SJCRH30 (cell line): ENCODE data around the gene KCNJ6. TPM values are rescaled to one million over a fixed set of nuclear protein-coding genes. Genes with fewer than 3 reads are reported as not detected.

Source experiments
- DNase-seq, 2 experiments: peaks; one replicate each; pipeline ENCODE4 v3.0.0-alpha.2; 2015 to 2020
- H3K27ac ChIP-seq: fragments of 250-450 bp; sonication (Bioruptor Pico); 2 replicates; pipeline ENCODE4 v1.5.1; 2020; ENCODE audit warnings: mild to moderate bottlenecking, moderate library complexity
- H3K27me3 ChIP-seq: fragments of 250-450 bp; sonication (Bioruptor Pico); 2 replicates; pipeline ENCODE4 v1.5.1; 2020; ENCODE audit warnings: mild to moderate bottlenecking, moderate library complexity
- H3K36me3 ChIP-seq: fragments of 250-450 bp; sonication (Bioruptor Pico); 2 replicates; pipeline ENCODE4 v1.5.1; 2020; ENCODE audit warnings: mild to moderate bottlenecking, moderate library complexity
- H3K4me1 ChIP-seq: fragments of 250-450 bp; sonication (Bioruptor Pico); 2 replicates; pipeline ENCODE4 v1.5.1; 2020; ENCODE audit warnings: mild to moderate bottlenecking, moderate library complexity
- H3K4me3 ChIP-seq: fragments of 250-450 bp; sonication (Bioruptor Pico); 2 replicates; pipeline ENCODE4 v1.5.1; 2020; ENCODE audit warnings: mild to moderate bottlenecking, moderate library complexity
- H3K9me3 ChIP-seq: fragments of 250-450 bp; sonication (Bioruptor Pico); replicated peaks from 2 replicates; pipeline ENCODE4 v1.5.1; 2020; ENCODE audit warnings: mild to moderate bottlenecking, moderate library complexity
- total RNA-seq: library from RNA; depleted of rRNA; stranded (reverse); fragments of >200 nt; shearing (Covaris generic); gene quantifications from 2 replicates; pipeline ENCODE4 v1.2.3, GENCODE V29; 2014

Gene KCNJ6
- total RNA-seq, 1 experiment from 2014 or later: not detected

DNA sequence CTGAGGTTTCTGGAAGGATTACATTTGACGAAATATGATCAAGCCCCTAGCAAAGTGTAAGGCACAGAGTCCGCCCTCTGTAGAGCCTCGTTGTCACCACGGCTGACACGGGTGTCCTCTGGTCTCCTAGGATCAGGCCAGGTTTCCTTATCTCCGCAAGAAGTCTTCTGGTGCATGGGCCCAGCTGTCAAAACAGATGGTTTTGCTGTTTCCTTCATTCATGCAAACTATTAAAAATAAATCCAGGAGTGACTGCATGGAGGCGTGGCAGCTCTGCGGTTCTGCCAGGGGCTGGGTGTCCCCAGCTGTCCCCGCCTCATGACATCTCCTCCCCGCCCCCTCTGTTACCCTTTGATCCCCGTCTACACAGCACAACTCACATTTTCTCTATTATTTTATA lies 340.7 kb downstream of the KCNJ6 start:
- H3K27ac ChIP-seq: no peak overlapping the region

GRCh38 chr21:37574751-37575150 lies 341.5 kb downstream of the KCNJ6 start:
- Histone ChIP-seq H3K27ac (no peak overlapping the region), H3K27me3 (no peaks in the 10 kb centered on the region), H3K36me3 (no peaks in the 10 kb centered on the region), H3K4me1 (peaks cover 6% of the 10 kb centered on the region), H3K4me3 (no peak overlapping the region), H3K9me3 (peaks cover 20% of the 10 kb centered on the region)
- DNase-seq: no peak

More for the DNA sequence above, 340.7 kb downstream of the KCNJ6 start:
- Histone ChIP-seq H3K36me3 (no peaks in the 10 kb centered on the region), H3K27me3 (no peaks in the 10 kb centered on the region), H3K4me3 (peak overlapping the region; percentile 11; the same call in 1 of the 2 replicates), H3K9me3 (peaks cover 21% of the 10 kb centered on the region), H3K4me1 (peaks cover 15% of the 10 kb centered on the region)
- DNase-seq: peak; percentile 13 to 29

DNA sequence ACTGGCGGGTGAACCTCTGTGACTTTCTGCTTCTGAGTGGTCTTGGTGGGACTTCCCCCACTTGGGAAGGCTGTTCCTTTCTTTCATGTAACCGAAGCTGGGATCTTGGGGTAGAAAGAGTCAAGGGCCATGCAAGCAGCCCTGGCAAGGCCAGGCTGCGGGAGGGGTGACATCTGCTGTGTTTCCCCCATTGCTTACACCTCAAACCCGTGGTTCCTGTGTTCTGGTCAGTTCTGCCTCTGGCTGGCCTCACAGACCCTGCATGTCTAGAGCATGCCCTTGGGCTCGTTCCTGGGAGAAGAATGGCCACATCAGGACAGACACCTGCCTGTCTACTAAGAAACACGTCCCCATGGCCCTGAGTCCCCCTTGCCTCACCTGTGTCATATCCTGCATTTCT lies 341.9 kb downstream of the KCNJ6 start:
- no peaks in the 10 kb centered on the region for H3K27me3 ChIP-seq
- no peak overlapping the region for H3K4me3 ChIP-seq
- H3K27ac ChIP-seq: no peak overlapping the region
- H3K36me3 ChIP-seq: no peaks in the 10 kb centered on the region
- DNase-seq: no peak
- H3K9me3 ChIP-seq: peaks cover 16% of the 10 kb centered on the region
- H3K4me1 ChIP-seq: peaks cover 6% of the 10 kb centered on the region

GRCh38 chr21:37571442-37571841 lies 344.8 kb downstream of the KCNJ6 start:
- Histone ChIP-seq H3K4me1 (peaks cover 6% of the 10 kb centered on the region; the same call in 1 of the 2 replicates), H3K27me3 (no peaks in the 10 kb centered on the region), H3K4me3 (no peak overlapping the region), H3K27ac (no peak overlapping the region), H3K9me3 (peaks cover 4% of the 10 kb centered on the region; the same call in 1 of the 2 replicates), H3K36me3 (no peaks in the 10 kb centered on the region)
- no peak for DNase-seq

- Histone ChIP-seq H3K27me3 (no peaks in the 10 kb centered on the region), H3K27ac (no peak overlapping the region), H3K36me3 (no peaks in the 10 kb centered on the region), H3K4me1 (no peaks in the 10 kb centered on the region), H3K4me3 (no peak overlapping the region), H3K9me3 (no peaks in the 10 kb centered on the region)
- no peak for DNase-seq
These were observed 347.3 kb downstream of the KCNJ6 start for GRCh38 chr21:37568916-37569315.

DNA sequence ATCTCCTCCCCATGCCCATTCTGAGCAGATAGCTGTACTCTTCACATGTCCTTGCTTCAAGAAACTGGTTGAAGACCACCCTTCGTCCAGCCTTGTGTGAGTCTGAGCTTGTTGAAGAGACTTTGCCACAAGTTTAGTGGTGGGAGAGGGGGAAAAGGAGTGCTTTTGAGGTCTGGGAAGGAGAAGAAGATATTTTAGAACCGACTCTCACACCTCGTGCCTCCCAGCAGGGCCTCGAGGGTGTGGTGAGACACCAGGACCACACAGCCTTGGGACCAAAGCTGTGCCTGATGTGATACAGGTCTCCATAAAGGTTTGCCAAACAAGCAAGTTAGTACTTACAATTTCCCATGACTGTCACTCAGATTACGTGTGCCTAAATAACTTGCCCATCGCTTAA lies 347.8 kb downstream of the KCNJ6 start:
- Histone ChIP-seq H3K9me3 (no peaks in the 10 kb centered on the region), H3K36me3 (no peaks in the 10 kb centered on the region), H3K27me3 (no peaks in the 10 kb centered on the region), H3K27ac (no peak overlapping the region), H3K4me1 (no peaks in the 10 kb centered on the region), H3K4me3 (no peak overlapping the region)
- no peak for DNase-seq

GRCh38 chr21:37566790-37567615 lies 349.3 kb downstream of the KCNJ6 start:
- H3K27ac ChIP-seq: no peak overlapping the region
- no peaks in the 10 kb centered on the region for H3K4me1 ChIP-seq
- H3K27me3 ChIP-seq: no peaks in the 10 kb centered on the region
- H3K36me3 ChIP-seq: no peaks in the 10 kb centered on the region
- no peaks in the 10 kb centered on the region for H3K9me3 ChIP-seq
- no peak overlapping the region for H3K4me3 ChIP-seq
- DNase-seq: no peak

DNA sequence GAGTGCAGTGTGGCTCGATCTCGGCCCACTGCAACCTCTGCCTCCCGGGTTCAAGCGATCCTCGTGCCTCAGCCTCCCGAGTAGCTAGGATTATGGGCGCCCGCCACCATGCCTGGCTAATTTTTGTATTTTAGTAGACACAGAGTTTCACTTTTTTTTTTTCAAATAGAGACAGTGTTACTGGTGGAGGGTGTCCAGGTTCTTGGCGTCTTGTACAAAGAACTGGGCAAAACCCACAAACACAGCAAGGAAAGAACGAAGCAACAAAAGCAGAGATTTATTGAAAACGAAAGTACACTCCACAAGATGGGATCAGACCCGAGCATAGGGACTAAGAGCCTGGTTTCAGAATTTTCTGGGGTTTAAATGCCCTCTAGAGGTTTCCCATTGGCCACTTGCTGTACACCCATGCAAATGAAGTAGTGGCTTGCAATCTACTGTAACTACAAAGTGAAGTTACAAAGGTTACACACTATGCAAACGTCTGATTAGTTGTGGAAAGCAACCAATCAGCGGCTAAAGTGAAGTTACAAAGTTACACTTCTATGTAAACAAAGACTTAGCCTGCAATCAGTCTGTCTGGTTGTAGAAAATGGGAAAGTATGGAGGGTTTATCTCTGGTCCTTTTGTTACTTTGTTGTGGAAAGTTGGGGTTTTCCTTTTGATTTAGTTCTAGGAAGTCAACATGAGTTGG lies 350.6 kb downstream of the KCNJ6 start:
- no peaks in the 10 kb centered on the region for H3K27me3 ChIP-seq
- no peaks in the 10 kb centered on the region for H3K9me3 ChIP-seq
- H3K4me1 ChIP-seq: no peaks in the 10 kb centered on the region
- H3K4me3 ChIP-seq: peak overlapping the region; percentile 24
- H3K36me3 ChIP-seq: no peaks in the 10 kb centered on the region
- DNase-seq: peak in 1 of 2 experiments; percentile 40
- H3K27ac ChIP-seq: no peak overlapping the region

GRCh38 chr21:37564924-37565529 lies 351.2 kb downstream of the KCNJ6 start:
- Histone ChIP-seq H3K9me3 (no peaks in the 10 kb centered on the region), H3K4me1 (no peaks in the 10 kb centered on the region), H3K36me3 (no peaks in the 10 kb centered on the region), H3K27me3 (no peaks in the 10 kb centered on the region), H3K4me3 (peak overlapping the region; percentile 69), H3K27ac (peak overlapping the region; percentile 64)
- DNase-seq: peak in 1 of 2 experiments; percentile 35

DNA sequence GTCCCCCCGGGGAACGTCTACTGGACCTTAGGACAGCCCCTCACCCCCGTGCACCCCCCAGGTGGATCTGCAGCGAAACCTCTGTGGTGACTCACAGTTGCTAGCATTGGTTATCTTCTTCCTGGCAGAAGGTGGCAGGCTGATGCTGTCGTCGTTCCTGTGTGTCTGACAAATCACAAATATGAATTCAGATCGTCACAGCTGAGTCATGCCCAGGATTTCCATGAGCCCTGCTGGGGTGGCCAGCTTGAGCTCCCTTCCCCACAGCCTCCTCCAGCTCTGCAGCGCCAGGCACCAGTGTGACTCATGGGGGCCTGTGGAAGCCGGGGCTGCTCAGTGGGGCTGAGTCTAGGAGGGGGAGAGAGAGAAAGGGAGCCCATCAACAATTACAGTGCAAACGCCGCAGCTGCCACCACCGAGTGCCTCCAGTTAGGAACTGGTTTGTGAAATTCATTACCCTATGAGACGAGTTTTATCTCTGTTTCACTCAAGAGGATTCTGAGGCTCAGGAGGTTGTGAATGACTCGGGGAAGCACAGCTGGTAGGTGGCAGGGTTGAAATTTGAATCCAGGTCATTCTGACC lies 351.8 kb downstream of the KCNJ6 start:
- DNase-seq: peak; percentile 88 to 89
- Histone ChIP-seq H3K4me3 (peak overlapping the region; percentile 69), H3K36me3 (no peaks in the 10 kb centered on the region), H3K27ac (peak overlapping the region; percentile 64), H3K27me3 (no peaks in the 10 kb centered on the region), H3K4me1 (no peaks in the 10 kb centered on the region), H3K9me3 (no peaks in the 10 kb centered on the region)

DNA sequence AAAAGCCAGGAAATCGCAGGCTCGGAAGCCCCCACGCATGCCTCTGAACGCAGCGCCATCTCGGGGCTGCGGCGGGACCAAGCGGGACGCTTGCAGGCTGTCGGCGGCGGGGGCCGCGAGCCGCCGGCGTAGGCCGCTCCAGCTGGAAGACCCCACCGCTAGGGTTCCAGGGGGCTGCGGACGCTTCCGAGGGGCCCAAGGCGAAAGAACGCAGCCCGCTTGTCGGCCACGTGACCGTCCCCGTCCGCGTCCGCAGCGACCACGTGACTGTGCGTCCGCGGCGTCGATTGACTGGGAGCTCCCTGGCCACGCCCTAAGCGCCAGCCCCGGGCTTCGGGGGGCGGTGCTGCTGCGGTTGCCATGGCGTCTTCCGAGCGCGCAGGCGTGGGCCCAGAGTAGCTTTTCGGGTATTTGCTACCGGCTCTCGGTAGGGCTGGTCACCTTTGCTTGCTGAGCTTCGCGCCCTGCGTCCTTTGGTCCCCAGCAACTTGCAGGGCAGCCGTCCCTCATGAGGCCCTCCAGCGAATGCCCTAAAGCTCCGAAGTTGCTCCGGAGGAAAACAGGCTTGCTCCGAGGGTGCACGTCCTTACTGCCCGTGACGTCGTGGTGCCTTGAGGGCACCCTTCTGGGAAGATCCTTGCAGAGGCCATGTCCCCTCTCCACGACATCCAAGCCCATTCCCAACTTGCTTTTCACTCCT lies 352.5 kb downstream of the KCNJ6 start:
- peak overlapping the region; percentile 64 for H3K27ac ChIP-seq
- H3K9me3 ChIP-seq: no peaks in the 10 kb centered on the region
- no peaks in the 10 kb centered on the region for H3K4me1 ChIP-seq
- H3K4me3 ChIP-seq: peak overlapping the region; percentile 69
- H3K36me3 ChIP-seq: no peaks in the 10 kb centered on the region
- peak; percentile 94 to 95 for DNase-seq
- no peaks in the 10 kb centered on the region for H3K27me3 ChIP-seq

- H3K9me3 ChIP-seq: no peaks in the 10 kb centered on the region
- DNase-seq: no peak
- no peaks in the 10 kb centered on the region for H3K27me3 ChIP-seq
- H3K4me1 ChIP-seq: no peaks in the 10 kb centered on the region
- peak overlapping the region; percentile 69 for H3K4me3 ChIP-seq
- no peaks in the 10 kb centered on the region for H3K36me3 ChIP-seq
- H3K27ac ChIP-seq: peak overlapping the region; percentile 64
These were observed 353.2 kb downstream of the KCNJ6 start for GRCh38 chr21:37562920-37563640.

- no peak for DNase-seq
These were observed 354.0 kb downstream of the KCNJ6 start for GRCh38 chr21:37561941-37562919.

More at GRCh38 chr21:37561941-37562919, 354.0 kb downstream of the KCNJ6 start:
- Histone ChIP-seq H3K9me3 (no peaks in the 10 kb centered on the region), H3K4me1 (no peaks in the 10 kb centered on the region), H3K36me3 (no peaks in the 10 kb centered on the region), H3K27ac (no peak overlapping the region), H3K4me3 (no peak overlapping the region), H3K27me3 (no peaks in the 10 kb centered on the region)
